BJ (cell line): ENCODE measurements around the gene NDUFAF2. TPM values are rescaled to one million over a fixed set of nuclear protein-coding genes. Genes with fewer than 3 reads are reported as not detected.

Source experiments
- CTCF ChIA-PET: fragments of 350-600 bp; formaldehyde crosslinking; extraction: SDS; loops from one replicate; lab custom pipeline; 2021; ENCODE audit warnings: antibody characterized with exemption, inconsistent platforms; lab: Yijun Ruan, JAX
- POLR2A ChIA-PET: fragments of 300-600 bp; sonication (Branson Sonifier 250); formaldehyde crosslinking; extraction: SDS; loops from one replicate; lab custom pipeline; 2021; ENCODE audit warnings: antibody characterized with exemption; lab: Charles Lee
- DNase-seq: peaks from one replicate; pipeline ENCODE4 v3.0.0-alpha.2; 2011; ENCODE audit warnings: low read depth
- H3K27me3 ChIP-seq: 2 replicates; pipeline ENCODE4 v1.6.0; 2011; ENCODE audit warnings: low read length; ENCODE audit not compliant: control insufficient read depth, insufficient read depth
- H3K36me3 ChIP-seq: 2 replicates; pipeline ENCODE4 v1.5.1; 2011; ENCODE audit warnings: low read length; ENCODE audit not compliant: control insufficient read depth, insufficient read depth
- H3K4me3 ChIP-seq: 2 replicates; pipeline ENCODE4 v1.5.1; 2011; ENCODE audit warnings: low read depth, mild to moderate bottlenecking, control low read depth, low read length
- CTCF ChIP-seq: IDR thresholded peaks from 2 replicates; pipeline ENCODE4 v1.5.1; 2011; ENCODE audit warnings: low read depth, mild to moderate bottlenecking, control low read depth, inconsistent platforms, low read length, moderate library complexity; ENCODE audit not compliant: insufficient read depth
- polyA plus RNA-seq: library from polyadenylated mRNA; depleted of rRNA; stranded (reverse); fragments of >200 nt; gene quantifications from 2 replicates; pipeline ENCODE4 v1.2.3, GENCODE V29; 2011

NDUFAF2 gene
- polyA plus RNA-seq, 1 experiment, result 22.4 TPM

- Histone ChIP-seq H3K36me3 (no peaks in the 10 kb centered on the region), H3K27me3 (no peaks in the 10 kb centered on the region), H3K4me3 (no peak overlapping the region)
- CTCF ChIA-PET, result interaction anchor here (1.4 kb wide), 1 partner anchor 9 kb away, joined by 5 read pairs; no protein-coding TSS in a partner anchor
- TF ChIP-seq CTCF, result no peak
- DNase-seq, result no peak
- POLR2A ChIA-PET, result no interaction called here
Measured at GRCh38 chr5:61148515-61148914, 203.5 kb downstream of the NDUFAF2 start.

GRCh38 chr5:61151893-61152292 is 206.9 kb downstream of the NDUFAF2 start:
- no peaks in the 10 kb centered on the region for H3K27me3 ChIP-seq
- DNase-seq, result no peak
- ChIA-PET CTCF (no interaction called here), POLR2A (no interaction called here)
- TF ChIP-seq CTCF, result no peak
- H3K36me3 ChIP-seq, result no peaks in the 10 kb centered on the region
- no peak overlapping the region for H3K4me3 ChIP-seq

- DNase-seq, result no peak
- H3K27me3 ChIP-seq, result no peaks in the 10 kb centered on the region
- CTCF ChIA-PET, result no interaction called here
- H3K4me3 ChIP-seq, result no peak overlapping the region
- TF ChIP-seq CTCF, result no peak
- POLR2A ChIA-PET, result no interaction called here
- peaks cover 4% of the 10 kb centered on the region for H3K36me3 ChIP-seq
Measured at GRCh38 chr5:61159070-61159469, 214.1 kb downstream of the NDUFAF2 start.

- ChIA-PET POLR2A (no interaction called here), CTCF (no interaction called here)
- H3K36me3 ChIP-seq, result peaks cover 4% of the 10 kb centered on the region
- TF ChIP-seq CTCF, result no peak
- DNase-seq, result no peak
- no peaks in the 10 kb centered on the region for H3K27me3 ChIP-seq
- H3K4me3 ChIP-seq, result no peak overlapping the region
Measured at GRCh38 chr5:61159836-61160235, 214.8 kb downstream of the NDUFAF2 start.

GRCh38 chr5:61160497-61160896 is 215.5 kb downstream of the NDUFAF2 start:
- Histone ChIP-seq H3K36me3 (peaks cover 4% of the 10 kb centered on the region), H3K4me3 (no peak overlapping the region), H3K27me3 (no peaks in the 10 kb centered on the region)
- no peak for DNase-seq
- TF ChIP-seq CTCF, result no peak
- ChIA-PET CTCF (no interaction called here), POLR2A (no interaction called here)
